ENCODE data around the gene PRKG1. TPM values are rescaled to one million over a fixed set of nuclear protein-coding genes. Genes with fewer than 3 reads are reported as not detected.

The PRKG1 gene
- total and polyA plus RNA-seq, 2 of the 8 experiments (the other 6 are each of a cell fraction or from before 2014, with no cell fraction given): 4.2 to 15.2 TPM

DNA sequence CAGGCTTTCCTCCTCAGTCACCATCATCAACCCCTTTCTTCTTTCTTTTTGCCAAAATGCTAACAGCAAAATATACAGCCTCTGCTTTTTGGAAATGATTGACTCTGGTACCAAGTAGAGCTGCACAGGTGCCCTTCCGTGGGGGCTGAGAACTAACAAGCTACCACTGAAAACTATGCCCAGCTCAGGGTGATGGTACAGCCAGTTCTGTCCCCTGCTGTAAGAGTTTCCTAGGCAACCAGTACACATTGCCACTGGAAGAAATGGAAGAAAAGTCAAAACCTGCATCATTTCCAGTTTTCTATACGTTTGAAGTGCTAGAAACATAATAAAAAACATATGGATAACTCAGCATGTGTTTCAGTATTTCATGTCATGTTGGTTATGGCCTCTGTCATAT is 297.5 kb downstream of the PRKG1 start:
- FAIRE-seq (no peak), DNase-seq (ENCODE audit: low read depth in 1 of 2, low spot score in 2 of 2) (no peak)
- Histone ChIP-seq H3K27ac (ENCODE audit: low read depth, low read length) (no peak overlapping the region), H3K9me3 (ENCODE audit: insufficient read depth in 2 of 2, low read depth in 1 of 2, low read length in 1 of 2) (no peaks in the 10 kb centered on the region), H4K8ac (ENCODE audit: extremely low read depth, insufficient read depth, low read length) (no peak overlapping the region), H3K79me1 (ENCODE audit: low read depth, low read length) (no peaks in the 10 kb centered on the region), H2BK5ac (ENCODE audit: low read depth, low read length) (no peak overlapping the region), H3K4me2 (ENCODE audit: insufficient read depth in 1 of 2, low read depth in 2 of 2, low read length in 2 of 2) (no peak overlapping the region; a peak in 1 of 4 replicates), H3K9ac (replicated peaks in 1 of 4; ENCODE audit: extremely low read depth in 1 of 4, low read depth in 3 of 4, low read length in 3 of 4) (no peak overlapping the region), H3K79me2 (ENCODE audit: control insufficient read depth in 1 of 2, insufficient read depth in 2 of 2, low read length in 2 of 2) (no peaks in the 10 kb centered on the region), H2AK5ac (ENCODE audit: low read depth, low read length) (no peak overlapping the region), H2BK15ac (ENCODE audit: low read length) (no peak overlapping the region), H4K20me1 (replicated peaks in 1 of 2; ENCODE audit: control insufficient read depth in 1 of 2, insufficient read depth in 2 of 2, low read length in 2 of 2) (no peaks in the 10 kb centered on the region), H2BK12ac (ENCODE audit: low read depth, low read length) (no peak overlapping the region), H2BK120ac (replicated peaks; ENCODE audit: low read depth, low read length) (no peak overlapping the region), H3K56ac (replicated peaks; ENCODE audit: insufficient read length, low read depth, low read length) (no peak overlapping the region), H2AFZ (ENCODE audit: low read length) (no peak overlapping the region), H4K5ac (ENCODE audit: insufficient read length, low read depth, low read length) (no peak overlapping the region), H3K18ac (ENCODE audit: extremely low read depth, low read length) (no peak overlapping the region), H4K91ac (replicated peaks; ENCODE audit: insufficient read length, low read length) (no peak overlapping the region), H3K4me3 (ENCODE audit: extremely low read depth in 1 of 4, insufficient read depth in 2 of 4, low read depth in 3 of 4, low read length in 4 of 4) (no peak overlapping the region), H3K27me3 (replicated peaks in 1 of 4; ENCODE audit: control insufficient read depth in 3 of 4, extremely low read depth in 1 of 4, insufficient read depth in 3 of 4, low read length in 3 of 4) (no peaks in the 10 kb centered on the region; a peak in 1 of 7 replicates), H3K4ac (replicated peaks; ENCODE audit: insufficient read length, low read depth, low read length) (no peak overlapping the region), H3K23ac (ENCODE audit: insufficient read length) (no peak overlapping the region), H2BK20ac (ENCODE audit: low read length) (no peak overlapping the region), H3K23me2 (ENCODE audit: low read depth, low read length) (no peaks in the 10 kb centered on the region), H3K36me3 (ENCODE audit: control insufficient read depth in 2 of 4, insufficient read depth in 4 of 4, low read length in 3 of 4) (no peaks in the 10 kb centered on the region), H3K14ac (ENCODE audit: insufficient read length) (no peak overlapping the region), H3K4me1 (replicated peaks in 1 of 4; ENCODE audit: control insufficient read depth in 3 of 4, insufficient read depth in 4 of 4, low read length in 3 of 4) (peaks cover 5 to 14% (median 11%) of the 10 kb centered on the region in 4 experiments; a peak in 6 of 7 replicates)
- ChIA-PET POLR2A (ENCODE audit: partially characterized antibody) (no interaction called here), CTCF (ENCODE audit: partially characterized antibody) (interaction anchor here (0.7 to 4.9 kb wide), 6 partner anchors 10 to 289 kb away, joined by 3 to 19 read pairs (median 4); no protein-coding TSS in a partner anchor)
- TF ChIP-seq SIX5 (IDR thresholded peaks at IDR 0.05; ENCODE audit: low read depth, low read length): no peak
- no peak for TF ChIP-seq RNF2 (IDR thresholded peaks at IDR 0.05; ENCODE audit: borderline replicate concordance, low read depth, low read length, missing control alignments, poor library complexity, severe bottlenecking)
- 89% methylated on average over 2 of the region's 2 CpGs; no CpG with 5 or more reads in 1 of the 2 experiments for WGBS, 2 experiments (ENCODE audit: extremely low coverage in 1 of 2, insufficient coverage in 1 of 2, insufficient read length in 1 of 2, insufficient replicate concordance in 2 of 2, low coverage in 1 of 2, low lambda C conversion rate in 2 of 2, missing lambda C conversion rate in 1 of 2)

Data from H1 (cell line).